Measurements from ENCODE around the gene DPP6. TPM values are rescaled to one million over a fixed set of nuclear protein-coding genes. Genes with fewer than 3 reads are reported as not detected.

The DPP6 gene
- total and polyA plus RNA-seq, 9 of the 15 experiments (the other 6 are each of a cell fraction or from before 2014, with no cell fraction given) = not detected

GRCh38 chr7:154781369-154782303, 729.4 kb downstream of the DPP6 start:
- WGBS (ENCODE audit: insufficient coverage, low coverage, missing lambda C conversion rate) = under 1% methylated on average over 16 of the region's 16 CpGs
- no TSS peak for BruUV-seq (replicated peaks)
- Histone ChIP-seq H3K4me2 (ENCODE audit: insufficient read depth, low read length) (no peak overlapping the region), H3K9me3 (replicated peaks; ENCODE audit: control insufficient read depth, insufficient read depth, low read depth, low read length) (no peaks in the 10 kb centered on the region), H3K9ac (ENCODE audit: insufficient read depth in 1 of 2, low read depth in 2 of 2, low read length in 2 of 2) (no peak overlapping the region), H3K27me3 (ENCODE audit: control insufficient read depth in 2 of 2, insufficient read depth in 2 of 2, low read length in 2 of 2) (peaks cover 5 to 16% of the 10 kb centered on the region in 2 experiments; a peak in 4 of 5 replicates), H3K4me1 (replicated peaks in 1 of 2; ENCODE audit: control insufficient read depth in 2 of 2, insufficient read depth in 2 of 2, low read length in 2 of 2) (no peaks in the 10 kb centered on the region), H2AFZ (ENCODE audit: low read depth, low read length) (no peak overlapping the region), H3K79me2 (ENCODE audit: control insufficient read depth, insufficient read depth, low read length) (no peaks in the 10 kb centered on the region), H4K20me1 (replicated peaks; ENCODE audit: control insufficient read depth, insufficient read depth, low read length) (no peaks in the 10 kb centered on the region), H3K4me3 (no peak overlapping the region), H3K36me3 (ENCODE audit: control insufficient read depth, insufficient read depth, low read length) (no peaks in the 10 kb centered on the region), H3K27ac (ENCODE audit: extremely low read depth, low read depth, low read length) (no peak overlapping the region), H3K9me1 (ENCODE audit: control insufficient read depth, insufficient read depth, low read length) (no peaks in the 10 kb centered on the region)
- DNase-seq (ENCODE audit: extremely low read depth in 1 of 4, low spot score in 3 of 4) (no peak), FAIRE-seq (no peak), ATAC-seq (no peak)
- in situ Hi-C loops (cut with MboI) (loop anchor here (25.0 kb wide), 1 partner anchor 719 kb away; the partner anchor contains the start of gene DPP6), intact Hi-C loops (cut with micrococcal nuclease) (loop anchor here (10.0 kb wide), 1 partner anchor 267 kb away; no protein-coding TSS in a partner anchor)
- ChIA-PET CTCF (ENCODE audit: low intra/inter-chr PET ratio) (no interaction called here), POLR2A (no interaction called here)
- TF ChIP-seq HOXB6 (CRISPR knock-in tag; IDR thresholded peaks at IDR 0.05; ENCODE audit: borderline replicate concordance) (no peak), SRF (CRISPR knock-in tag; IDR thresholded peaks at IDR 0.05) (no peak), EP400 (IDR thresholded peaks at IDR 0.05) (no peak), SIN3B (IDR thresholded peaks at IDR 0.05; ENCODE audit: low read depth) (no peak), SMARCA5 (IDR thresholded peaks at IDR 0.05) (no peak), TAF1 (IDR thresholded peaks at IDR 0.05; ENCODE audit: control insufficient read depth, extremely low read depth, insufficient read depth, low read length, severe bottlenecking) (no peak), ARNT (IDR thresholded peaks at IDR 0.05) (no peak), MYBL2 (IDR thresholded peaks at IDR 0.05; ENCODE audit: low read depth) (no peak), MYBL2 (CRISPR knock-in tag; IDR thresholded peaks at IDR 0.05; ENCODE audit: borderline replicate concordance) (no peak), PHB2 (IDR thresholded peaks at IDR 0.05; ENCODE audit: low read depth) (no peak), KDM4B (IDR thresholded peaks at IDR 0.05; ENCODE audit: borderline replicate concordance in 2 of 2, low read depth in 1 of 2) (no peak), JUN (IDR thresholded peaks at IDR 0.05; ENCODE audit: borderline replicate concordance, low read depth, low read length) (no peak), JUN (CRISPR knock-in tag; IDR thresholded peaks at IDR 0.05; ENCODE audit: borderline replicate concordance) (no peak), E4F1 (CRISPR knock-in tag; IDR thresholded peaks at IDR 0.05; ENCODE audit: borderline replicate concordance) (no peak), NR2C2 (CRISPR knock-in tag; IDR thresholded peaks at IDR 0.05) (no peak), NR2C2 (tag; IDR thresholded peaks at IDR 0.05) (no peak)
- TF ChIP-seq, protein P1, sequence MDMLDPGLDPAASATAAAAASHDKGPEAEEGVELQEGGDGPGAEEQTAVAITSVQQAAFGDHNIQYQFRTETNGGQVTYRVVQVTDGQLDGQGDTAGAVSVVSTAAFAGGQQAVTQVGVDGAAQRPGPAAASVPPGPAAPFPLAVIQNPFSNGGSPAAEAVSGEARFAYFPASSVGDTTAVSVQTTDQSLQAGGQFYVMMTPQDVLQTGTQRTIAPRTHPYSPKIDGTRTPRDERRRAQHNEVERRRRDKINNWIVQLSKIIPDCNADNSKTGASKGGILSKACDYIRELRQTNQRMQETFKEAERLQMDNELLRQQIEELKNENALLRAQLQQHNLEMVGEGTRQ (CRISPR knock-in tag; IDR thresholded peaks at IDR 0.05) = no peak
- TF ChIP-seq, protein P2, sequence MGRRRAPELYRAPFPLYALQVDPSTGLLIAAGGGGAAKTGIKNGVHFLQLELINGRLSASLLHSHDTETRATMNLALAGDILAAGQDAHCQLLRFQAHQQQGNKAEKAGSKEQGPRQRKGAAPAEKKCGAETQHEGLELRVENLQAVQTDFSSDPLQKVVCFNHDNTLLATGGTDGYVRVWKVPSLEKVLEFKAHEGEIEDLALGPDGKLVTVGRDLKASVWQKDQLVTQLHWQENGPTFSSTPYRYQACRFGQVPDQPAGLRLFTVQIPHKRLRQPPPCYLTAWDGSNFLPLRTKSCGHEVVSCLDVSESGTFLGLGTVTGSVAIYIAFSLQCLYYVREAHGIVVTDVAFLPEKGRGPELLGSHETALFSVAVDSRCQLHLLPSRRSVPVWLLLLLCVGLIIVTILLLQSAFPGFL (CRISPR knock-in tag; IDR thresholded peaks at IDR 0.05) = no peak
